ENCODE measurements around the gene EID1.
A peak's percentile ranks its signal among the peaks of the same experiment; 100 is the strongest.

DNA sequence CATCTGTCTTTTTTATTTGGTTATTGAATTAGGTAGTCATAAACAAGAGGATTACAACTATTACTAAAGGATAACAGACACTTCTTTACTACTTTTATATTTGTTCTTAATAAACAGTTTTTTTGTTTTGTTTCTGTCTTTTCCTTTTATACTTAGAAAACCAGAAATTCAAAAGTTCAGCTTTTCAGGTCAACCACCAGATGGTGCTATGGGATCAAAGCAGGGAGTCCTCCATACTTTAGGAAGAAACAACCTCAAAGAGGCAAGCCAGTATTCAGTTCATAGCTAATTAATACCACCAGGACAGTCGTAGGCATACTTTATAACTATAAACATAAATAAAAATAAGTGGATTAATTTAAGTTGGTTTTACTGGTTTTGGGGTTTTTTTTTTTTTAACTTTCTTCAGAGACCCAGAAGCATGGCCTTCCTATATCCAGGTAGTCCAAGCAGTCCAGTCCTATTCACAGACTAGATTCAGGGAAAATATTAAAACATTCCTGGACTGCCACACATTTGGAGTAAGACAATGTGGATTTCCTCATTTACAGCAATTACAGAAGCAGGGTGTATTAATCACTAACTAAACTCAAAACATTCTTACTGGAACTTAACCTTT is 16.0 kb upstream of the EID1 start:
- no peak for TF ChIP-seq EZH2phosphoT487 (IDR thresholded peaks at IDR 0.05; ENCODE audit: borderline replicate concordance, low read depth, low read length)
- TF ChIP-seq, protein P1, sequence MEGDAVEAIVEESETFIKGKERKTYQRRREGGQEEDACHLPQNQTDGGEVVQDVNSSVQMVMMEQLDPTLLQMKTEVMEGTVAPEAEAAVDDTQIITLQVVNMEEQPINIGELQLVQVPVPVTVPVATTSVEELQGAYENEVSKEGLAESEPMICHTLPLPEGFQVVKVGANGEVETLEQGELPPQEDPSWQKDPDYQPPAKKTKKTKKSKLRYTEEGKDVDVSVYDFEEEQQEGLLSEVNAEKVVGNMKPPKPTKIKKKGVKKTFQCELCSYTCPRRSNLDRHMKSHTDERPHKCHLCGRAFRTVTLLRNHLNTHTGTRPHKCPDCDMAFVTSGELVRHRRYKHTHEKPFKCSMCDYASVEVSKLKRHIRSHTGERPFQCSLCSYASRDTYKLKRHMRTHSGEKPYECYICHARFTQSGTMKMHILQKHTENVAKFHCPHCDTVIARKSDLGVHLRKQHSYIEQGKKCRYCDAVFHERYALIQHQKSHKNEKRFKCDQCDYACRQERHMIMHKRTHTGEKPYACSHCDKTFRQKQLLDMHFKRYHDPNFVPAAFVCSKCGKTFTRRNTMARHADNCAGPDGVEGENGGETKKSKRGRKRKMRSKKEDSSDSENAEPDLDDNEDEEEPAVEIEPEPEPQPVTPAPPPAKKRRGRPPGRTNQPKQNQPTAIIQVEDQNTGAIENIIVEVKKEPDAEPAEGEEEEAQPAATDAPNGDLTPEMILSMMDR (conservative IDR thresholded peaks at IDR 0.05; ENCODE audit: low read length) = peak; percentile 99
